Adrenal gland (tissue), 5 donors: ENCODE measurements around the gene LY9.

Experiments used
- CTCF ChIP-seq, 6 experiments: fragments of 450-650 bp in 4 of 6; fragments of 200-600 bp in 2 of 6; sonication (generic) in 1 of 6; IDR thresholded peaks; 1 replicate in 5 of 6; 2 replicates in 1 of 6; pipeline versions ENCODE4 v1.5.1 to v1.8.0; 2016 to 2021; ENCODE audit warnings: antibody characterized with exemption in 6 of 6, mild to moderate bottlenecking in 2 of 6, moderate library complexity in 1 of 6
- POLR2A ChIP-seq, 2 donors: fragments of 450-650 bp; IDR thresholded peaks; one replicate each; pipeline ENCODE4 v1.6.1; 2017; ENCODE audit warnings: antibody characterized with exemption in 2 of 2, mild to moderate bottlenecking in 2 of 2, moderate library complexity in 1 of 2
- donor health status: DM: no; HTN: no; CAD: no.

- TF ChIP-seq CTCF (IDR thresholded peaks at IDR 0.05): no peak
- no peak for TF ChIP-seq POLR2A (IDR thresholded peaks at IDR 0.05)
Observed at GRCh38 chr1:160827418-160827817, 31.4 kb downstream of the LY9 start.
